OCI-LY1 (cell line): Measurements from ENCODE around the gene TOR1B.
A peak's percentile ranks its signal among the peaks of the same experiment; 100 is the strongest.

Experiments used
- H2AFZ ChIP-seq: fragments of 200-600 bp; sonication (generic), shearing (Covaris generic); 2 replicates; pipeline ENCODE4 v1.6.0; 2014; ENCODE audit warnings: antibody characterized with exemption, mild to moderate bottlenecking, low read length
- H3F3A ChIP-seq: fragments of 200-600 bp; sonication (generic), shearing (Covaris generic); 2 replicates; pipeline ENCODE4 v1.6.0; 2014; ENCODE audit warnings: mild to moderate bottlenecking, antibody characterized with exemption, low read length, moderate library complexity; ENCODE audit not compliant: insufficient read depth
- H3K27ac ChIP-seq: fragments of 200-600 bp; sonication (generic); 2 replicates; pipeline ENCODE4 v1.5.1; 2014; ENCODE audit warnings: low read length, mixed run types, mild to moderate bottlenecking, low read depth; ENCODE audit not compliant: poor library complexity, severe bottlenecking
- H3K27me3 ChIP-seq: fragments of 200-600 bp; sonication (generic); 2 replicates; pipeline ENCODE4 v1.6.0; 2014; ENCODE audit warnings: antibody characterized with exemption, mild to moderate bottlenecking, low read length, moderate library complexity; ENCODE audit not compliant: insufficient read depth
- H3K36me3 ChIP-seq: fragments of 200-600 bp; sonication (generic); 2 replicates; pipeline ENCODE4 v1.6.1; 2014; ENCODE audit warnings: mild to moderate bottlenecking, antibody characterized with exemption, low read length, moderate library complexity, mixed read lengths; ENCODE audit not compliant: insufficient read depth
- H3K4me1 ChIP-seq: fragments of 200-600 bp; sonication (generic); 2 replicates; pipeline ENCODE4 v1.5.1; 2014; ENCODE audit warnings: mild to moderate bottlenecking, low read length, moderate library complexity; ENCODE audit not compliant: insufficient read depth, severe bottlenecking
- H3K4me2 ChIP-seq: fragments of 200-600 bp; sonication (generic), shearing (Covaris generic); 2 replicates; pipeline ENCODE4 v1.6.1; 2014; ENCODE audit warnings: low read length
- H3K4me3 ChIP-seq: fragments of 200-600 bp; sonication (generic); 2 replicates; pipeline ENCODE4 v1.5.1; 2014; ENCODE audit warnings: low read length, low read depth, mild to moderate bottlenecking, mixed read lengths; ENCODE audit not compliant: poor library complexity, severe bottlenecking
- H3K79me2 ChIP-seq: fragments of 200-600 bp; shearing (Covaris generic); 2 replicates; pipeline ENCODE4 v1.6.1; 2016; ENCODE audit warnings: mixed run types, low read length, mixed read lengths; ENCODE audit not compliant: insufficient read depth
- H3K9ac ChIP-seq: fragments of 200-600 bp; sonication (generic), shearing (Covaris generic); 2 replicates; pipeline ENCODE4 v1.6.1; 2014; ENCODE audit warnings: mild to moderate bottlenecking, low read length, mixed read lengths
- H3K9me2 ChIP-seq: fragments of 200-600 bp; sonication (generic), shearing (Covaris generic); 2 replicates; pipeline ENCODE4 v1.6.1; 2014; ENCODE audit warnings: low read depth, mild to moderate bottlenecking, low read length, mixed read lengths
- H3K9me3 ChIP-seq: fragments of 200-600 bp; shearing (Covaris generic); 2 replicates; pipeline ENCODE4 v1.6.1; 2014; ENCODE audit warnings: low read length, mixed read lengths
- H4K20me1 ChIP-seq: fragments of 200-600 bp; sonication (generic), shearing (Covaris generic); 2 replicates; pipeline ENCODE4 v1.6.0; 2016; ENCODE audit warnings: mild to moderate bottlenecking, low read length; ENCODE audit not compliant: insufficient read depth
- EZH2 ChIP-seq: fragments of 200-600 bp; sonication (generic), shearing (Covaris generic); IDR thresholded peaks from 2 replicates; pipeline ENCODE4 v1.8.0; 2017; ENCODE audit warnings: borderline replicate concordance, mixed run types, mild to moderate bottlenecking, antibody characterized with exemption, low read length, moderate library complexity, mixed read lengths
- TF ChIP-seq, protein P1 (sequence below): fragments of 200-600 bp; sonication (generic), shearing (Covaris generic); IDR thresholded peaks from 2 replicates; pipeline ENCODE4 v1.5.1; 2017; ENCODE audit warnings: mild to moderate bottlenecking, antibody characterized with exemption, low read length, moderate library complexity, mixed read lengths

Gene TOR1B, protein sequence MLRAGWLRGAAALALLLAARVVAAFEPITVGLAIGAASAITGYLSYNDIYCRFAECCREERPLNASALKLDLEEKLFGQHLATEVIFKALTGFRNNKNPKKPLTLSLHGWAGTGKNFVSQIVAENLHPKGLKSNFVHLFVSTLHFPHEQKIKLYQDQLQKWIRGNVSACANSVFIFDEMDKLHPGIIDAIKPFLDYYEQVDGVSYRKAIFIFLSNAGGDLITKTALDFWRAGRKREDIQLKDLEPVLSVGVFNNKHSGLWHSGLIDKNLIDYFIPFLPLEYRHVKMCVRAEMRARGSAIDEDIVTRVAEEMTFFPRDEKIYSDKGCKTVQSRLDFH

DNA sequence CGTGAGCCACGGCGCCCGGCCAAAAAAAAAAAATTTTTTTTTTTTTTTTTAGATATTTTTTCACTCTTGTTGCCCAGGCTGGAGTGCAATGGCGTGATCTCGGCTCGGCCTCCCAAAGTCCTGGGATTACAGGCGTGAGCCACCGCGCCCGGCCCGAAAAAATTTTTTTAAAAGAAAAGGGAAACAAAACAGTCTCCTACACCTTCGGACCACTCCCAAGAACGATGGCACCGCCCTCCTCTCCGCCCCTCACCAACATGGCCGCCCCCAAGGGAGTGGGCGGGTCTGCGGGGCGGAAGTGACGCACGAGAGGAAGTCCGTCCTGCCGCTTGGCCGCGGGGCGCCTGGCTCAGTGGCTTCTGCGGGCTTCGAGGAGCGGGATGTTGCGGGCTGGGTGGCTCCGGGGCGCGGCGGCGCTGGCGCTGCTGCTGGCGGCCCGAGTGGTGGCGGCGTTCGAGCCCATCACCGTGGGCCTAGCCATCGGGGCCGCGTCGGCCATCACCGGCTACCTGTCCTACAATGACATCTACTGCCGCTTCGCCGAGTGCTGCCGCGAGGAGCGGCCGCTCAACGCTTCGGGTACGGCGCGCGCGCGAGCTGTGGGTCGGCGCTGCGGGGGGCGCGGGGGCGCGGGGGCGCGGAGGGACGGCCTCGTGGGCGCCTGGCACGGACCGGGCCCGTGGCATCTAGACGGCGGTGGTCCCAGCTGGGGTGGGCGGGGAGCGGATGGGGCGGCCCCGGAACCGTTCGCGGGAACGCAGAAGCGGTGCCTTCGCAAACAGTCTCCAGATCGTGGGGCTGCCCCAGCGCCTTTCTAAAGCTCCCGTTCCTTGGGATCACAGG is at the start of gene TOR1B:
Gene TOR1B (plus strand): TSS at position 352 of the 843 bp plus-strand sequence. CDS start 29 bp downstream, at position 381.
- Histone ChIP-seq H3K27ac (no peak within 1 kb of the TSS), H3K27me3 (no peaks in the 10 kb centered on the region), H3K4me3 (peak within 1 kb of the TSS; percentile 66), H3K9me2 (no peaks in the 10 kb centered on the region), H3F3A (no peaks in the 10 kb centered on the region), H3K4me1 (peaks cover 8% of the 10 kb centered on the region), H3K79me2 (no peaks in the 10 kb centered on the region), H3K9me3 (no peaks in the 10 kb centered on the region), H3K36me3 (peaks cover 11% of the 10 kb centered on the region; the same call in 1 of the 2 replicates), H3K4me2 (peak within 1 kb of the TSS; percentile 89), H3K9ac (peak within 1 kb of the TSS; percentile 72), H4K20me1 (no peaks in the 10 kb centered on the region), H2AFZ (no peak within 1 kb of the TSS)
- TF ChIP-seq EZH2, result no peak
- TF ChIP-seq, protein P1, sequence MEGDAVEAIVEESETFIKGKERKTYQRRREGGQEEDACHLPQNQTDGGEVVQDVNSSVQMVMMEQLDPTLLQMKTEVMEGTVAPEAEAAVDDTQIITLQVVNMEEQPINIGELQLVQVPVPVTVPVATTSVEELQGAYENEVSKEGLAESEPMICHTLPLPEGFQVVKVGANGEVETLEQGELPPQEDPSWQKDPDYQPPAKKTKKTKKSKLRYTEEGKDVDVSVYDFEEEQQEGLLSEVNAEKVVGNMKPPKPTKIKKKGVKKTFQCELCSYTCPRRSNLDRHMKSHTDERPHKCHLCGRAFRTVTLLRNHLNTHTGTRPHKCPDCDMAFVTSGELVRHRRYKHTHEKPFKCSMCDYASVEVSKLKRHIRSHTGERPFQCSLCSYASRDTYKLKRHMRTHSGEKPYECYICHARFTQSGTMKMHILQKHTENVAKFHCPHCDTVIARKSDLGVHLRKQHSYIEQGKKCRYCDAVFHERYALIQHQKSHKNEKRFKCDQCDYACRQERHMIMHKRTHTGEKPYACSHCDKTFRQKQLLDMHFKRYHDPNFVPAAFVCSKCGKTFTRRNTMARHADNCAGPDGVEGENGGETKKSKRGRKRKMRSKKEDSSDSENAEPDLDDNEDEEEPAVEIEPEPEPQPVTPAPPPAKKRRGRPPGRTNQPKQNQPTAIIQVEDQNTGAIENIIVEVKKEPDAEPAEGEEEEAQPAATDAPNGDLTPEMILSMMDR, result no peak

DNA sequence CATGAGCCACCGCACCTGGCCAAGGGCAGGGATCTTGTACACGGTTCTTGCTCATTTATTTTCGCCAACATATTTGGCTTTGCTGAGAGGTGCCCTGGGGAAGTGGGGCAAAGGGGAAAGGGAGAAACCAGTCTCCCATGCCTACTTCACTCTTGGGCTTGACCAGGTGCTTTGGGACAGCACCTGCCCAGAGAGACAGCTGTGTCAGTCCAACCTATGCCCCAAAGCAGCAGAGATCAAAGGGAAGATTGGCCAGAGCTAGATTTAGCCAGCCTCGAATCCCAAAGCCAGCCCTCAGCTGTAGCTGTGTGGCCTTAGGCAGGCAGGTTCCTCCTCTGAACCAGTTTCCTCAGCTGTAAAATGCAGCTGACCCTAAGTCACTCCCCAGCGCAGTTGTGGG is 47.8 kb upstream of the TOR1B start:
- H3K4me2 ChIP-seq, result no peak overlapping the region
- no peaks in the 10 kb centered on the region for H3K79me2 ChIP-seq
- no peak overlapping the region for H3K4me3 ChIP-seq
- TF ChIP-seq EZH2, result no peak
- TF ChIP-seq, protein P1, result no peak
- H2AFZ ChIP-seq, result no peak overlapping the region
- no peak overlapping the region for H3K9ac ChIP-seq
- H3K36me3 ChIP-seq, result no peaks in the 10 kb centered on the region
- no peaks in the 10 kb centered on the region for H4K20me1 ChIP-seq
- no peaks in the 10 kb centered on the region for H3F3A ChIP-seq
- H3K9me2 ChIP-seq, result no peaks in the 10 kb centered on the region
- H3K27ac ChIP-seq, result no peak overlapping the region
- H3K9me3 ChIP-seq, result no peaks in the 10 kb centered on the region
- no peaks in the 10 kb centered on the region for H3K4me1 ChIP-seq
- H3K27me3 ChIP-seq, result peaks cover 10% of the 10 kb centered on the region; the same call in 1 of the 2 replicates

DNA sequence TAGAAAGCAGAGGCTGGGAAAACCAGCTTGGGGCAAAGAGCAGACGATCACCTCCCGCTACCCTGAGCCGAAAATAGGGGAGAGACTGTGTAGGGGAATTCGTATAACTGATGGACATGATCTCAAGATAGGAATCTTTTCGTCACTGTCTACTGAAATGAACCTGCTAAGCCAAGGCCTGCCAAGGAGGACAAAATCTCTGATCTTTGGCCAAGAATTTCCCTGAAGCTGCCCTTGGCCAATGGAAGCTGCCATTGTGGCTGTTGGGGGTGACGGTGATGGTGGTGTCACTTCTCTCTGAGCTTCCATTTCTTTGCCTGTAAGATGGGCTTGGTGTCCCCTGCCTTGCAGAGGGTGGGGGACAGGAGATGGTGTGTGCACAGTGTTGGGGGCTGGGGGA is 46.8 kb upstream of the TOR1B start:
- H4K20me1 ChIP-seq, result no peaks in the 10 kb centered on the region
- no peaks in the 10 kb centered on the region for H3K9me3 ChIP-seq
- no peaks in the 10 kb centered on the region for H3K36me3 ChIP-seq
- no peaks in the 10 kb centered on the region for H3K79me2 ChIP-seq
- H3K27ac ChIP-seq, result no peak overlapping the region
- H2AFZ ChIP-seq, result no peak overlapping the region
- TF ChIP-seq, protein P1, result no peak
- TF ChIP-seq EZH2, result no peak
- no peak overlapping the region for H3K4me3 ChIP-seq
- H3F3A ChIP-seq, result no peaks in the 10 kb centered on the region
- no peak overlapping the region for H3K9ac ChIP-seq
- H3K9me2 ChIP-seq, result no peaks in the 10 kb centered on the region
- H3K4me2 ChIP-seq, result no peak overlapping the region
- no peaks in the 10 kb centered on the region for H3K4me1 ChIP-seq
- peaks cover 10% of the 10 kb centered on the region; the same call in 1 of the 2 replicates for H3K27me3 ChIP-seq
